Stimulated activated CD4-positive, alpha-beta T cell treated with anti-CD3 and anti-CD28 coated beads, Interleukin-2, amount 100 ng/mL, for 4 hours (primary cell): ENCODE results near the gene GPHN.
"Not testable (repeated sequence)": the region's sequence is repeated elsewhere in the genome, so short reads cannot be mapped to it uniquely, and the experiment has no call there.

Experiments
- DNase-seq: peaks from one replicate; pipeline ENCODE4 v3.0.0-alpha.2; 2020; ENCODE audit warnings: low read depth

The GPHN gene

DNA sequence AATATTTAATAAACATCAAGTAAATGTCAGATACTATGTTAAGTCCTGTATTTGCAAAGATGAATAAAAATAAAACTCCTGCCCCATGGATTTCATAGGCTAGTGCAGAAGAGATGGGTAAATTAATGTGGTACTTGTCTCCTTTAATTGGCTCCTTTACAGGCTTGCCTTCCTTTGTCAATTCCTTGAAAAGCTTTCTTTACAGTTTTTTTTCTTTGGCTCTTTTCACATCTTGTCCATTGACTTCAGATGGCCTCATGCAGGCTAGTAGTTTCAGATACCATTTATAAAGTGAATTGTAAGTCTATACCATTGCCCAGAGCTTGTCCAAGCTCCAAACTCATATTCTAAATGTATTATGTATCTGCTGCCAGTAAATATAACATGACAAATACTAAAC, 552.6 kb downstream of the GPHN start:
- DNase-seq, result no peak

DNA sequence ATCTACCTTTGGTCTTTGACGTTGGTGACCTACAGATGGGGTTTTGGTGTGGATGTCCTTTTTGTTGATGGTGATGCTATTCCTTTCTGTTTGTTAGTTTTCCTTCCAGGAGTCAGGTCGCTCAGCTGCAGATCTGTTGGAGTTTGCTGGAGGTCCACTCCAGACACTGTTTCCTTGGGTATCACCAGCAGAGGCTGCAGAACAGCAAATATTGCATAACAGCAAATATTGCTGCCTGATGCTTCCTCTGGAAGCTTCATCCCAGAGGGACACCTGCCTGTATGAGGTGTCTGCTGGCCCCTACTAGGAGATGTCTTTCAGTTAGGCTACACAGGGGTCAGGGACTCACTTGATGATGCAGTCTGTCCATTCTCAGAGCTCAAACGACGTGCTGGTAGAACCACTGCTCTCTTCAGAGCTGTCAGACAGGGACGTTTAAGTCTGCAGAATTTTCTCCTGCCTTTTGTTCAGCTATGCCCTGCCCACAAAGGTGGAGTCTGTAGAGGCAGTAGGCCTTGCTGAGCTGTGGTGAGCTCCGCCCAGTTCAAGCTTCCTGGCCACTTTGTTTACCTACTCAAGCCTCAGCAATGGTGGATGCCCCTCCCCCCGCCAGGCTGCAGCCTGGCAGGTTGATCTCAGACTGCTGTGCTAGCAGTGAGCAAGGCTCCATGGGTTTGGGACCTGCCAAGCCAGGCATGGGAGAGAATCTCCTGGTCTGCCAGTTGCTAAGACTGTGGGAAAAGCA, 559.3 kb downstream of the GPHN start:
- DNase-seq, result not testable (repeated sequence)

DNA sequence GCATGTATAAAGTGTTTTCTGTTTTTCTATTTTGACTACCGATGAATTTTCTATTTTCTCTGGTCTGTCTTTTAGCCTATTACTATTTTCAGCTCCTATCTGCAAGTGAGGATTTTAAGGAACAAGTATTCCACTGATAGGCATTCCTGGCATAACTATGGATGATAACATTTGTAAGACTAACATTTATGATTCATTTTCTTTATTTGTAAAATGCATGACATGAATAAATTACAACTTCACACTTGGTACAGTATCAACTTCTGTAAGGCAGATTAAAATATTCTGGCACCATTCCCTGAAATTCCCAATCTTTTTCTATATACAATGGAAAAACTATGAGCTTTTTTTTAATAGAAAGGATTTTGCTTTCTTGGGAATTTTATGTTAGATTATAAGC, 560.3 kb downstream of the GPHN start:
- no peak for DNase-seq

DNA sequence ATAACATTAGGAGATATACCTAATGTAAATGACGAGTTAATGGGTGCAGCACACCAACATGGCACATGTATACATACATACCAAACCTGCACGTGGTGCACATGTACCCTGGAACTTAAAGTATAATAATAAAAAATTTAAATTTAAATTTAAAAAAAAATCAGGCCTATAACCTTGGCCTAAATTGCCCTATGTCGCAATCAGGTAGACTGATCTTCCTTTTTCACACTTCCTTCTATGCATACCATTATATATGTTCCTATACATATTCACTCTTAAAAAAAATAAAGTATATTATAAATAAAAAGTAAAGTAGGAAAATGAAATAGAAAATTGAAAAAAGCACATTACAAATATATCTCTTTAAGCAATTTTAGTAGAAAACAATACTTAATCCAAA, 563.6 kb downstream of the GPHN start:
- no peak for DNase-seq

DNA sequence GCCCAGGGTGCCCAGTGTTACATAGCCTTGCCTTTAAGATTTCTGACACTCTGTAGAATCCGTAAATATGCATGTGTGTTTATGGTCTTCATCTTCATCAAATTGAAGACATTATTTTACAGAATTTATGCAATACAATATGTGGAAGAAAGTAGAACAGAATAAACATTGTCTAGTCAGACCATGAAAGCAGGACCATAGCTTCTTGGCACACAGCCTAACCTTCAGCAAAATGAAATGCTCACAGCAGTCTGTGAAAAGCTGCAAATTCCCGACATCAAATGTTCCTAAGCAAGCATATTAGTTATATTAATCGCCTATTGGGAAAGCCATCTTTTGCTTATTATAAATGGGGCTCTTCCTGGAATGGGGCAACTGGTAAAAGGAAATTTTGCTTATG, 570.0 kb downstream of the GPHN start:
- DNase-seq, result no peak

DNA sequence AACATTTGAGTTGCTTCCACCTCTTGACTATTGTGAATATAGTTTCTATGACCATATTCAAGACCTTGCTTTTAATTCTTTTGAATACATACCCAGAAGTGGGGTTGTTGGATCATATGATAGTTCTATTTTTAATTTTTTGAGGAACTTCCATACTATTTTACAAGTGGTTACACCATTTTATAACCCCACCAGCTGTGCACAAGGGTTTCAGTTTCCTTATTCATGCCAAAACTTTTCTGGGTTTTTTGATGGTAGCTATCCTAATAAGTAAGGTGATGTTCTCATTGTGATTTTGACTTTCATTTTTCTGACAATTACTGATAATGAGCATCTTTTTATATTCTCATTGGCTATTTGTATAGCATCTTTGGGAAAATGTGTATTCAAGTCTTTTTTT, 571.9 kb downstream of the GPHN start:
- no peak for DNase-seq

DNA sequence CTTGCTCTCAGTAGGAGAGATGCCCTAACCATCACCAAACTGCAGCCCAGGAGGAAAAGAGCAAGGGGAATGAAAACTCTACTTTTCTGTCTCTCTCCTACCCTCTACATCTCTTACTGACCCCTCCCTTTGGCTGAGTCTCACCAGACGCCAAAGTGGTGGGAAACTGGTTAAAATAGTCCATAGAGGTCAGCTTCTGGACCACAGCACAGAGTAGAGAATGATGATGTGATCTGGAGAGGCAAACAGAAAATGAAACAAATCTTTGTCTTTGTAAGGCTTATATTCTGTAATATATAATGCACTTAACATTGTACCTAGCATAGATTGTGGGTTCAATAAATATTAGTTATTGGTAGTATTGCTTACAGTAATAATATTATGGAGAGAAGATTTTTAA, 600.3 kb downstream of the GPHN start:
- DNase-seq, result no peak

DNA sequence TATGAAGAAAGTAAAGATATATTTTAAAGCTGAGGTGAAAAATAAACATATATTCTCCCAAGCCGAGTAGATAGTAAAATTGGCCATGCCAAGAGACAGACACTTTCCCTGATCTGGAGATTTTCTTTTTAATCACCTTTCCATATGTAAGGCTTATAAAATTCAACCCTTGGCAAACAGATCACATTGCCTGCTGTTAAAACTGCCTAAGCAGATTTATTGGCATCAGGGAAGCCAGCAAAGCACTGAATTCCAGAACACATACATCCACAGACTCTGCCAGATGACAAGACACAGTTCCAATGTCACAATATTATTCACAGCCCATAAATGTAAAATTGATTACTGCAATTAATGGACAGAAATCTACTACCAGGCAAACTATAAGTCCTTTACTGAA, 603.1 kb downstream of the GPHN start:
- no peak for DNase-seq

DNA sequence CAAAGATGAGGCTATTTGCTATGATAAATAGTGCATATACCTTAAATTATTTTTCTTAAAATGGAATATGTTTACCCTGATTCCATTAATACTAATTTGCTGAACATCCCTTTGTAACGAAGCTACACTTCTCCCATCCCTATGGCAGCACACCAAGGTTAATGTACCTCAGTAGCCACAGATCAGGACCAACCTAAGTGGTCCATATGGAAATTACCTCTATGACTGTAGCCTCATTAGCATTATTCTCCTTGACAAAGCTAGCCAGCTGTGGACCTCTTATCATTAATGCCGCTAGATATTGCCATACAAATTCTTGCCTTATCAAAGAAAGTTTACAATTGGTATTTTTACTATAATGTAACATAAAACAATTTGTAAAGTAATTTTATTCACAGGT, 604.4 kb downstream of the GPHN start:
- DNase-seq, result no peak

DNA sequence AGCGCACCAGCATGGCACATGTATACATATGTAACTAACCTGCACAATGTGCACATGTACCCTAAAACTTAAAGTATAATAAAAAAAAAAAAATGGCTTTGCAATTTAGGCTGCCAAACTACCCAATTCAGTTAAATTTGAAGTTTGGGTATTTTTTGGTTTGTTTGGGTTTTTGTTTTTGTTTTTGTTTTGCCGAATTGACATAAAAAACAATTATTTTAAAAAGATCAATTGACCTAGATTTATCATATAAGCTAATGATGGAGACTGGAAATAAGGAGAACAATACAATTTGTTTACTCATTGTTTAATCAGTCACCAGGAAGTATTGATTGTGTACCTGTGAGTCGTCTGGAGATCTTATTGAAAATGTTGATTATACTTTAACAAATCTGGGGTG, 619.2 kb downstream of the GPHN start:
- no peak for DNase-seq

DNA sequence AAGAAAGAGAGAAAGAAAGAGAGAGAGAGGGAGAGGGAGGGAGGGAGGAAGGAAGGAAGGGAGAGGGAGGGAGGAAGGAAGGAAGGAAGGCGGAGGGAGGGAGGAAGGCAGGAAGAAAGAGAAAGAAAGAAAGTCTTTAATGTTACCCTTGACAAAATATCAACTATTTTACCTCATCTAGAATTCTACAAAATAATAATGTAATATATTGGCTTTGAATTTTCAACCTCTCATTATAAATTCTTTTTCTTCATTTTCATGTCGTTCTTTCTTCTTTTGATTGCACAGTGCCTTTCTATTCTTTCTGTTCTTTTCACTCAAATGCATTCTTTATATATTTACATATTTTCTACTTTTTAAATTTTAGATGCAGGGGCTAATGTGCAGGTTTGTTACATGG, 621.8 kb downstream of the GPHN start:
- no peak for DNase-seq

DNA sequence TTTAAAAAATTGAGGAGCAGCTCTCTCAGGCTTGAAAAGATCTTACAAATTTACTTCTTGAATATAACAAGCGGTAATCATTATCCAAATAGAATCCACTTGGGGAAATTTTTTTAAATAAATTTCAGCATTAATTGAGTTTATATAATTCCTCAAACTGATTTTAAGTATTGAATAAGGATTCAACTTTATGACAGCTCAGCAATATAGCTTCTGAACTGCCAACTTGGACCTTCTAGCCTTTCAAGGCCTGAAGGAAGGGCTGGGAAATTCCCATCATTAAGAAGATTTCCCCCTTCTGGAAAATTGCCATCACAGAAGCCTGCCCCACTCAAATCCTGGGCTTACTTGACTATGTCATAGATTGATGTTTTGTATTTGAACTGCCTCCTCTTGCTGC, 623.7 kb downstream of the GPHN start:
- DNase-seq, result no peak

DNA sequence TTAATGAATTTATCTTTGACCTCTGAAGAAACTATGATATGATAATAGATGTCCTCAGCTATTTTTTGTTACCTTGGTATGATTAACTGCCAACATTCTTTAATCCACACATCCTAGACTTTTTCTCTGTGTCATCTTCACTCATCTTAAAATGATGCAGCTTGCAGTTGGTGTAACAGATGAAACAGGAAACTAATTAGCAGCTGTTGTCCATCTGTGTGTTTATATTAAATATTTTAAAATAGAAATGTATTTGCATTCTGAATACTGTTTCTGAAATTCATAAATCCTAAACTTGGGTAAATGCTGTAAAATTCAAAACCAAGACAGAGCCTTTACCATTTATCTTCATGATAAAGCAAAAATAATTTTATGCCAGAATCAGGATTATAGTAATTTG, 625.2 kb downstream of the GPHN start:
- DNase-seq, result no peak

DNA sequence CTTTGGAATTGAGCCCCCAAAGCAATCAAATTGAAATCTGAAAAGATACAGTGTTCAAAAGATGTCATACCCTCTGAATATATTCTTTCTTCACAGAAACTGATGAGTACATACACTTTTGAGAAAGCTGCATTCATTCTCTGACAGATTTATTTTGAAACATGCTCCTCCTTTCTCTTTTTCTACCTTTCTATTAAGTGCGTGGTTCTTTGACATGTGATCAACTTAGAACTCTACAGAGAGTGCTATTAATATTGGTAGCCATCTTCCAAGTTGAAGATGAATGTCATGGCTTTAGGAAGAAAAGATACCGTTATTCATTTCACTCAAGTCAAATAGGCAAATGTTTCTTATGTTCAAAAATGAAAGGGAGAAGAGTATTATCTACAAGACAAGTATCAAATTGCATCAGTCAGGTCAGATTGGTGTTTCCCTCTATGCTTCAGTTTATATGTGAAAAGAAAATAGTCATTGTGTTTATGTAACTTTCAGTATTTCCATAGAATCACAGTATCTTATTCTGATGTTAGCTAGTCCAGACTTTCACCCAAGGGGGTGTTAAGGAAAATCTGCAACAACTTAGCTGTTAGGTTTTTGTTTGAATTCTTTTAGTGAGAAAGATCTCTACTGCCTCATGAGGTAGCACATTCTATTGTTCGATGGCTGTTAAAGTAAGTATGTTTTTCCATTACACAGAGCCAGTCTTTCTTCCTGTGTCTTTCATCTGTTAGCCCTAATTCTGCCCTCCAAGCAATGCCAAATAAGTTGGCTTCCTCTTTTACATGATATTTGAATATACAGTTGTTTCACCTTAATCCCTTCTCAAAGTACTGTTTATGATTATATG, 625.9 kb downstream of the GPHN start:
- DNase-seq, result no peak

DNA sequence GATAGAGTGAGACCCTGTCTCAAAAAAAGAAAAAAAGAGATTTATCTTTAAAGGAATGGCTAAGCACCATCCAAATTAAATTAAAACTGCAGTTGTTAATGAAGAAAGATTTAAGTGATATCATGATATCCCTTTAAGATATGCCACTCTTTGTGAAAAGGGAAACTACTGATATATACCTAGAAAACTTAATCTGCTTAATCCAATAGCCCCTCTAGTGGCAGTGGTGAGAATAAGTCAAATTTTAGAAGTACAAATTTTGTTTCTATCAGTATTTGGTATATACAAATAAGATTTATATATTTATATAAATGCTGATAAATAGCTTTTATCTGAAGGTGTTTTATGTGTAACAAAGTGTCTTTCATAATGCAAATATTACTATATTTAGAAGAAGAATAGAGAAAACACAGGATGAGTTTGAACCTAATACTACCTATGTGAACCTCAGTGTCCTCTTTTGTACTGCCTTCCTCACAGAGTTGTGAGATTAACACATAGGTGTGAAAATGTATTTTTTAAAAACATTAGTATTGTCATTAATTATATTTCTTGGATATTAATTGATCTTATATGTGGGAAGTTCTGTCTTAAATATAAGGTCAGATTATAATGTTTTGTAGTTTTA, 629.9 kb downstream of the GPHN start:
- no peak for DNase-seq

DNA sequence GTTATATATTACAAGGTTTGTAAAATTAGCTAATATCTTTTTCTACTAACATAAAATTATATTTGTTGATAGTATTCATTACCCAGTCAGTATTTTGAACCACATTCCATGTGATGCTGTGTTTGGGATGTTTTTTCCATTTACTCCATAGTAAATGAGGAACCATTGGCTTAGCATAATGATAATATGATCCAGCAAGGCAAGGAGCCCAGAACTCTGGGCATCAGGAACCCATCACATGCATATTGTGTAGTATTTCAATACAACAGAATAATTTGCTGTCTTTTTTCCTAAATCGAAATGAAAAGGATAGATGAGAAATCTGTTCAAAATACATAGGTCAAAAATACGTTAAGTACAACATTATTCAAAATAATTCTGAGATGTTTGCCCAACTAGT, 632.6 kb downstream of the GPHN start:
- no peak for DNase-seq

DNA sequence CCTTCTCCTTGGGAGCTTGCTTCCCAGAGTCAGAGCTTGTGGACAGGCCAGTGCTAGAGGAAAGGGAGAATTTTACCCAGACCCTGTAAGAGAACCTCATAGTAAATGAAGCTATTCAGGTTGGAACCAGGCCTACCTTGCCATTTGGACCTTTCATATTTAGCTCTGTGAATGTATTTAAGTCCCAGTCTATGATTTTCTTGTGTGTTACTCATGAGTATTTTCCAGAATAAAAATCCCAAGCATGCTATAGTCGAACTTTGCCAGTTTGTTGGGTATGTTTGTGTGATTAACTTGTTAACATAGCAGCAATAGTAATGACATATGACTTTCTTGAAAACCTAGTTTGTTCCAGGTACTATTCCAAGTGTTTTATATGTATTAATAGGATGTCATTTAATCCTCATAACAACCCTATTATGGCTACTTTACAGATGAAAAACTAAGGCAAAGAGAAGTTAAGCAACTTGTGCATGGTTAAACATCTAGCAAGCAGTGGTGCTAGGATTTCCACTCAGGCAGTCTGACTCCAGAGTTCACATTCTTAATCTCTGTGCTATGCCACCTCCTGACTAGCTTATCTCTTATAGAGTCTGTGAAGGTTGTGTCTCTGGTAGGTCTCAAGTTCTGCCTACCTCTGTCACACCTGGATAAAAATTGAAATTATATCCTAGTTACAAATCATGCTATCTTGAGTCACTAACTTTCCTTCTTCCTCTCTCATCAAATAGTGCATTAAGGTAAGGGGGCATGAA, 633.4 kb downstream of the GPHN start:
- no peak for DNase-seq

DNA sequence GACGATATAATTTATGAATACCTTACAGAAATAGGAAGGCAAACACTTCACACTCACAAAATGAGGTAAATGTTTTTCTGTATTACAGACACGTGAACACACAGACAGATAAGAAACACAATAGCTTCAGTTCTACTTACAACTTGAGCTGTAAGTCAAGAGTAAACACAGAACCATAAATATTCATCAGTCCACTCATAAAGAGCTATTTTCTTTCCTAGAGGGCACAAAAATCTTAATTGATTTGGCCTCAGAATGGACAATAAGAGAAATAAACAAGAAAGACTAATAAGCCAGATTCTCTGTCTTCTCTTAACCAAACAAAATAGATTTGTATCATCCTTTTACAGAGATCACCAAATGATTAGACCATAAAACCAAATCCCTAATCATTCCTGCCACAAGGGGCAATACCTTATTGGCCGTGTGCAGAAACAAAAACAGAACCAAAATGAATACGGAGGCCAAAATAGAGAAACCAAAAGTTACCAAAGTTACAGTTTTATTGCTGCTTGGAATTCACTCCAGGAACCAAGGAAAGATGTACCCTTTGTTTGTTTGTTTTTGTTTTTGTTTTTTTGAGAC, 643.2 kb downstream of the GPHN start:
- no peak for DNase-seq

DNA sequence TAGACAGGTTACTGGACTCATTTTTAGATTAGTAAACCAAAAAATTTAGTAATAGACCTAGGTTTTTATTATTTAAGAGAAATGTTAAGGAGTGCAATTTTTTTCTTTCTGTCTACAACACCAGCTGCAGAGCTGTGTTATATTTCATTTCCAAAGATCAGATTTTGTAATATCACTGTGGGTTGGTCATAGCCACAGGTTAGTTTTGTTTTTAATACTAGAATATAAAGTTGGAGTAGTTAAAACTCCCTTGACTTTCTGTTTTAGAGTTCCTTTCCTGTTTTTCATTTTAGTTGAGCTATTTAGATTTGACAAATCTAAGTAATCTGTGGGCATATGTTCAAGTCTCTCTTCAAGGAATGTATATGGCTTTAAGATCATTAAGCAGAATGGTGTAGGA, 650.6 kb downstream of the GPHN start:
- no peak for DNase-seq

DNA sequence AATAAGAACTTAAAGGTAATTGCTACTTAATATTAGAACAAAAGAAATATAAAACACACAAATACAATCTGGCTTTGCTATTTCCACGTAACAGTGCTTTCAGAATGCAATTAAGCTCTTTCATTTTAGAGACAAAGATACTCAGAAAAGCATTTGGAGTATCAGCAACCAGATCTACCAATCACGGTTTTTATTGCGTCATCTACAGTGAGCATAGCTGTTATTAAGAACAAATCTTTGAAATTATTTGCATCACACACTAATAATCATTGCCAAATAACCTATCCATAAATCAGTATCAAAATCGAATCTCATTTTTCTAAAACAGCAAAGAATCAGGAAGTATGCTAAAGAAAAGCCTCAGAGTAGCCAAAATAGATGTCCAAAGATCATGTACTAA, 654.4 kb downstream of the GPHN start:
- DNase-seq, result no peak

DNA sequence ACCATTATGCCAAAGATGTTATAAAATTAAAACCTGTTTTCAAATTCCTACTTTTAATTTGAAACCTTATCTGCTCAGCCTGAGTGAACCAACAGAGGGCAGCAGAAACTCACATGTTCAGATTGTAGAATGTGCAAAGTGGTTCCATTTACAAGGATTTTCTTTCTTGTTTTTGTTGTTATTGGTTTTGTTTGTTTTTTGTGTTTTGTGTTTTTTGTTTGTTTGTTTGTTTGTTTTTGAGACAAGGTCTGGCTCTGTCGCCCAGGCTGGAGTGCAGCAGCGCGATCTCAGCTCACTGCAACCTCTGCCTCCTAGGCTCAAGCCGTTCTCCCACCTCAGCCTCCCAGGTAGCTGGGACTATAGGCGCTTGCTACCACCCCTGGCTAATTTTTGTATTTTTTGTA, 658.5 kb downstream of the GPHN start:
- peak; percentile 21 for DNase-seq
